ENCODE results near the gene PRRX2. TPM values are rescaled to one million over a fixed set of nuclear protein-coding genes. Genes with fewer than 3 reads are reported as not detected.

The PRRX2 gene
- total RNA-seq, 1 experiment from 2014 or later, result 10.7 TPM

GRCh38 chr9:129630967-129631673, 34.3 kb upstream of the PRRX2 start:
- Mint-ChIP-seq H3K9me3 (no peaks in the 10 kb centered on the region), H3K36me3 (peaks cover 32% of the 10 kb centered on the region), H3K4me1 (peaks cover 41% of the 10 kb centered on the region), H3K27me3 (ENCODE audit: low read depth) (no peaks in the 10 kb centered on the region), H3K27ac (peak overlapping the region; percentile 68; the same call in 1 of the 2 replicates), H3K4me3 (no peak overlapping the region; the same call in 1 of the 2 replicates)
- ATAC-seq (peak; percentile 20; the same call in 1 of the 2 replicates), DNase-seq (ENCODE audit: low spot score) (no peak)
- CTCF ChIA-PET, result interaction anchor here (0.7 to 2.2 kb wide), 8 partner anchors 11 to 499 kb away, joined by 3 to 9 read pairs (median 4); no protein-coding TSS in a partner anchor
- POLR2A ChIA-PET, result no interaction called here
- TF ChIP-seq ZMAT4 (CRISPR knock-in tag; IDR thresholded peaks at IDR 0.05), result no peak
- no peak for TF ChIP-seq SP1 (CRISPR knock-in tag; conservative IDR thresholded peaks at IDR 0.05)
- TF ChIP-seq NR1H2 (CRISPR knock-in tag; IDR thresholded peaks at IDR 0.05), result no peak
- TF ChIP-seq JAZF1 (CRISPR knock-in tag; IDR thresholded peaks at IDR 0.05), result no peak
- no peak for TF ChIP-seq ATF1 (CRISPR knock-in tag; IDR thresholded peaks at IDR 0.05)
- TF ChIP-seq E2F5 (CRISPR knock-in tag; IDR thresholded peaks at IDR 0.05), result no peak
- TF ChIP-seq CTCF (IDR thresholded peaks at IDR 0.05), result no peak
- TF ChIP-seq ZNF219 (CRISPR knock-in tag; IDR thresholded peaks at IDR 0.05; ENCODE audit: borderline replicate concordance), result no peak
- no peak for TF ChIP-seq RELA (CRISPR knock-in tag; IDR thresholded peaks at IDR 0.05; ENCODE audit: borderline replicate concordance)
- no peak for TF ChIP-seq TCF7 (CRISPR knock-in tag; IDR thresholded peaks at IDR 0.05; ENCODE audit: low read depth)
- no peak for TF ChIP-seq TEAD1 (CRISPR knock-in tag; IDR thresholded peaks at IDR 0.05)
- no peak for TF ChIP-seq ZBTB21 (CRISPR knock-in tag; IDR thresholded peaks at IDR 0.05; ENCODE audit: borderline replicate concordance)
- TF ChIP-seq EMX1 (CRISPR knock-in tag; IDR thresholded peaks at IDR 0.05), result no peak
- no peak for TF ChIP-seq GRHL2 (CRISPR knock-in tag; IDR thresholded peaks at IDR 0.05; ENCODE audit: insufficient replicate concordance, severe bottlenecking)
- TF ChIP-seq GTF2I (CRISPR knock-in tag; conservative IDR thresholded peaks at IDR 0.05), result no peak
- TF ChIP-seq RORB (CRISPR knock-in tag; IDR thresholded peaks at IDR 0.05), result no peak
- TF ChIP-seq FOXP4 (CRISPR knock-in tag; IDR thresholded peaks at IDR 0.05), result no peak
- TF ChIP-seq PREB (CRISPR knock-in tag; IDR thresholded peaks at IDR 0.05; ENCODE audit: borderline replicate concordance), result no peak

GRCh38 chr9:129631674-129632129, 33.7 kb upstream of the PRRX2 start:
- DNase-seq (ENCODE audit: low spot score) (no peak), ATAC-seq (no peak)
- H3K27me3 Mint-ChIP-seq (ENCODE audit: low read depth), result no peaks in the 10 kb centered on the region
- CTCF ChIA-PET, result interaction anchor here (1.0 kb wide), 1 partner anchor 459 kb away, joined by 3 read pairs; no protein-coding TSS in a partner anchor
- H3K36me3 Mint-ChIP-seq, result peaks cover 32% of the 10 kb centered on the region
- no peaks in the 10 kb centered on the region for H3K9me3 Mint-ChIP-seq
- peaks cover 37% of the 10 kb centered on the region for H3K4me1 Mint-ChIP-seq
- TF ChIP-seq JAZF1 (CRISPR knock-in tag; IDR thresholded peaks at IDR 0.05) (no peak), ATF1 (CRISPR knock-in tag; IDR thresholded peaks at IDR 0.05) (no peak)
- H3K27ac Mint-ChIP-seq, result peak overlapping the region; percentile 68; the same call in 1 of the 2 replicates
- no peak overlapping the region for H3K4me3 Mint-ChIP-seq
- POLR2A ChIA-PET, result no interaction called here

Measured in WTC11 (cell line).